Measurements from ENCODE around the gene ZNF48.

Gene ZNF48

DNA sequence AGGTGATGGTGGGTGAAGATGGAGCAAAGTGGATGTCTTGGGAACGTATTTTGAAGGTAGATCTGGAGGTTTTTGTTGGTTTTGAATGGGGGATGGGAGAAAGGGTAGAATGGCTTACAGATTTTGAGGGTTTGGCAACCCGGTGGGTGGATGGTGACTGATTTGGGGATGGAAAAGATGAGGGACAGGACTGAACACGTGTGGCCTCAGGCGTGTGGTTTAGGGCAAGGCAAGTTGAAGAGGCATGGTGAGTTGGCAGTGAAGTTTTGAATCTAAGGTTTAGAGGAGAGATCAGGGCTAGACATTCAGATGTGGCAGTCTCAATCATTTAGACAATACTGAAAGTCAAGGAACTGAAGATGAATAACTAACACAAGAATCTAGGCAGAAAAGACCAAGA lies 39.6 kb downstream of the ZNF48 start:
- no peak for TF ChIP-seq CTCF (IDR thresholded peaks at IDR 0.05)

- no peak for TF ChIP-seq CTCF (IDR thresholded peaks at IDR 0.05)
These were observed 42.4 kb downstream of the ZNF48 start for GRCh38 chr16:30437511-30438046.

GRCh38 chr16:30438835-30439234 lies 43.6 kb downstream of the ZNF48 start:
- TF ChIP-seq CTCF (IDR thresholded peaks at IDR 0.05): no peak

DNA sequence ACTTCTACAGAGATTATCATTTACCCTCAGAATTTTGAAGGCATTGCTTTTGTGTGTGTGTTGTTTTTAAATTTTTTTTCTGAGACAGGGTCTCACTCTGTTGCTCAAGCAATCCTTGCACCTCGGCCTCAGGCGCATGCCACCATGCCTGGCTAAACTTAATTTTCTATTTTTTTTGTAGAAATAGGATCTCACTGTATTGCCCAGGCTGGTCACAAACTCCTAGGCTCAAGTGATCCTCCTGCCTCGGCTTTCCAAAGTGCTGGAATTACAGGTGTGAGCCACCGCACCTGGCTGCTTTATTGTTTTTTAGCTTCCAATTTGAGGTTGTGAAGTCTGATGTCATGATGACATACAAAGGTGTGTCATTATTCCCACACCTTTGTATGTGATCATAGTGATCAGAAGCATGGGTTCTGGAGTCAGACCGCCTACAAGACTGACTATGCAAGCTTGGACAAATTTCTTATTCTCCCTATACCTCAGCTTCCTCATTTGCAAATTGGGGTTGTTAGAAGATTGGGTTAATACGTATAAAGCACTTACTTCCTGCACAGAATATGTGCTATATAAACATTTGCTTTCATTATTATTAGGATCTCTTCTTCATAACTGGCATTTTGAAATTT lies 44.6 kb downstream of the ZNF48 start:
- TF ChIP-seq CTCF (IDR thresholded peaks at IDR 0.05): no peak

- no peak for TF ChIP-seq CTCF (IDR thresholded peaks at IDR 0.05)
These were observed 48.4 kb downstream of the ZNF48 start for GRCh38 chr16:30443631-30444030.

DNA sequence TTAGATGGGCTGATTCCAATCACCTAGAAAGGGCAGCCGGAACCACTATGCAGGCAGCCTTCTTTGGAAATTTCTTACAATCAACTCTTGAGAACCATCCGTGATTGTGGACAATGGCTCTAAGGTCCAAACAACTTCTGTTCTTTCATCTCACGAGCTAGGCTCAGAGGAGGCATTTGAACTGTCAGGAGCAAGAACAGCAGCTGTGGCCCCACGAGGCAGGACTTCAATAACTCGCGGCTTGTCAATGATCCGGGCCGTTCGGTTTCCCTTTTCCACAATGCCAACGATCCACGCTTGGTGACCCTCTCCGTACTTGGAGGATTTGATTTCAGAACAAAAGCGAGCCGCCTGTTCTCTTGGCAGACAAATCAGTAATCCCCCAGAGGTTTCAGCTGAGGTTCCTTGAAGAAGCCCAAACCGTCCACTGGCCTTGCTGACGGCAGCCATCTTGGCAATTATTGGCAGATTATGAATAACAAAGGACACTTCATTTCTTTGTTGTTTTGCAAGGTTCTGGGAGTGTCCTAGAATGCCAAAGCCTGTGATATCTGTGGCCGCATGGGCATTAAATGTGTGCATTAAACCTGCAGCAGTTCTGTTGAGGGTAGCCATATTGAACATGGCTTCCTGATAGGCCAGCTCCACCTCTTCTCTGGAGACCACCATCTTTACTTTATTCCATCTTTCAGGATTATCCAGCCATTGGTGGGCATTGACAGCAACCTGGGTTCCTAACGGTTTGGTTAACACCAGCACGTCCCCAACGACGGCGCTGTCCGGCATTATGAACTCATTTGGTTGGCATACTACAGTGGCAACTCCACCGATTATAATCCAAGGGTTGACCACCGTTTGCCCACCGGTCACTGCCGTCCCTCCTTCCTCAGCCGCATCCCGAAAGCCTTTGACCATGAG lies 49.3 kb downstream of the ZNF48 start:
- TF ChIP-seq CTCF (IDR thresholded peaks at IDR 0.05): no peak

GRCh38 chr16:30445149-30445407 lies 49.9 kb downstream of the ZNF48 start:
- no peak for TF ChIP-seq CTCF (IDR thresholded peaks at IDR 0.05)

Data from LNCAP (cell line).